RPMI7951 (cell line): Measurements from ENCODE around the gene LRRTM1. TPM values are rescaled to one million over a fixed set of nuclear protein-coding genes. Genes with fewer than 3 reads are reported as not detected.

ENCODE experiments used
- DNase-seq: peaks from one replicate; pipeline ENCODE4 v3.0.0-alpha.2; 2012; ENCODE audit warnings: low read depth
- total RNA-seq: library from RNA; depleted of rRNA; stranded (reverse); fragments of >200 nt; shearing (Covaris generic); gene quantifications from 2 replicates; pipeline ENCODE4 v1.2.3, GENCODE V29; 2014

Gene LRRTM1
- total RNA-seq, 1 experiment from 2014 or later: not detected

GRCh38 chr2:80302314-80303005 is 2.1 kb downstream of the LRRTM1 start:
- no peak for DNase-seq

- no peak for DNase-seq
Measured at GRCh38 chr2:80302001-80302313, 2.6 kb downstream of the LRRTM1 start.

GRCh38 chr2:80300954-80301353 is 3.6 kb downstream of the LRRTM1 start:
- DNase-seq: no peak

GRCh38 chr2:80300346-80300745 is 4.2 kb downstream of the LRRTM1 start:
- DNase-seq: no peak

GRCh38 chr2:80299661-80300060 is 4.9 kb downstream of the LRRTM1 start:
- DNase-seq: no peak

GRCh38 chr2:80298954-80299353 is 5.6 kb downstream of the LRRTM1 start:
- no peak for DNase-seq

GRCh38 chr2:80293039-80293438 is 11.5 kb downstream of the LRRTM1 start:
- DNase-seq: no peak

GRCh38 chr2:80292474-80292873 is 12.1 kb downstream of the LRRTM1 start:
- DNase-seq: no peak

GRCh38 chr2:80291656-80292055 is 12.9 kb downstream of the LRRTM1 start:
- DNase-seq: no peak

GRCh38 chr2:80288576-80288975 is 16.0 kb downstream of the LRRTM1 start:
- no peak for DNase-seq

- no peak for DNase-seq
Measured at GRCh38 chr2:80281049-80281448, 23.5 kb downstream of the LRRTM1 start.

- DNase-seq: no peak
Measured at GRCh38 chr2:80280598-80280997, 24.0 kb downstream of the LRRTM1 start.

- DNase-seq: no peak
Measured at GRCh38 chr2:80269806-80270205, 34.7 kb downstream of the LRRTM1 start.

GRCh38 chr2:80266231-80266630 is 38.3 kb downstream of the LRRTM1 start:
- DNase-seq: no peak

GRCh38 chr2:80259292-80259691 is 45.3 kb downstream of the LRRTM1 start:
- no peak for DNase-seq

GRCh38 chr2:80258793-80259192 is 45.8 kb downstream of the LRRTM1 start:
- no peak for DNase-seq

- no peak for DNase-seq
Measured at GRCh38 chr2:80258341-80258740, 46.2 kb downstream of the LRRTM1 start.

- DNase-seq: no peak
Measured at GRCh38 chr2:80257450-80257849, 47.1 kb downstream of the LRRTM1 start.

GRCh38 chr2:80256782-80257167 is 47.8 kb downstream of the LRRTM1 start:
- DNase-seq: no peak

GRCh38 chr2:80255918-80256781 is 48.4 kb downstream of the LRRTM1 start:
- no peak for DNase-seq

- no peak for DNase-seq
Measured at GRCh38 chr2:80252294-80252986, 52.1 kb downstream of the LRRTM1 start.
